Neuronal stem cell (in vitro differentiated cells): ENCODE data around the gene DPEP1.

Source experiments
- DNase-seq: peaks from one replicate; pipeline ENCODE4 v3.0.0-alpha.2; 2013; ENCODE audit warnings: low spot score
- H2AFZ ChIP-seq: one replicate; pipeline ENCODE4 v1.6.1; 2013; ENCODE audit warnings: mild to moderate bottlenecking, low read length, inconsistent platforms
- H2AK5ac ChIP-seq: 2 replicates; pipeline ENCODE4 v1.6.1; 2013; ENCODE audit warnings: low read depth, mild to moderate bottlenecking, inconsistent platforms, low read length, moderate library complexity, mixed read lengths
- H2BK120ac ChIP-seq: 2 replicates; pipeline ENCODE4 v1.6.1; 2013; ENCODE audit warnings: low read depth, mild to moderate bottlenecking, inconsistent platforms, low read length, moderate library complexity, mixed read lengths
- H2BK12ac ChIP-seq: one replicate; pipeline ENCODE4 v1.6.1; 2013; ENCODE audit warnings: low read length, inconsistent platforms
- H2BK15ac ChIP-seq: 2 replicates; pipeline ENCODE4 v1.6.1; 2013; ENCODE audit warnings: mild to moderate bottlenecking, low read length, inconsistent platforms, mixed read lengths
- H2BK5ac ChIP-seq: one replicate; pipeline ENCODE4 v1.6.1; 2013; ENCODE audit warnings: inconsistent platforms, mild to moderate bottlenecking, low read length, moderate library complexity
- H3K14ac ChIP-seq: one replicate; pipeline ENCODE4 v1.6.1; 2013; ENCODE audit warnings: low read length, inconsistent platforms
- H3K18ac ChIP-seq: 2 replicates; pipeline ENCODE4 v1.6.1; 2013; ENCODE audit warnings: low read length, inconsistent platforms
- H3K23ac ChIP-seq: 2 replicates; pipeline ENCODE4 v1.6.1; 2013; ENCODE audit warnings: low read depth, mild to moderate bottlenecking, mixed read lengths, low read length, inconsistent platforms; ENCODE audit not compliant: poor library complexity
- H3K27ac ChIP-seq: replicated peaks from 3 replicates; pipeline ENCODE4 v1.5.1; 2013; ENCODE audit warnings: low read length, inconsistent platforms
- H3K27me3 ChIP-seq, 3 experiments: 2 replicates each; pipeline ENCODE4 v1.6.1; 2013; ENCODE audit warnings: low read length in 3 of 3, mild to moderate bottlenecking in 2 of 3, inconsistent platforms in 1 of 3, low read depth in 1 of 3, mixed read lengths in 1 of 3, moderate library complexity in 1 of 3; ENCODE audit not compliant: control insufficient read depth in 3 of 3, insufficient read depth in 3 of 3
- H3K36me3 ChIP-seq, 2 donors: replicated peaks in 1 of 2; 2 replicates each; pipeline ENCODE4 v1.6.1; 2013; ENCODE audit warnings: low read length in 2 of 2; ENCODE audit not compliant: control insufficient read depth in 2 of 2, insufficient read depth in 2 of 2
- H3K4ac ChIP-seq: 2 replicates; pipeline ENCODE4 v1.6.1; 2013; ENCODE audit warnings: inconsistent platforms, mild to moderate bottlenecking, low read length, moderate library complexity
- H3K4me1 ChIP-seq, 2 donors: 1 replicate in 1 of 2; 2 replicates in 1 of 2; pipeline ENCODE4 v1.6.1; 2013; ENCODE audit warnings: low read length in 2 of 2, low read depth in 1 of 2; ENCODE audit not compliant: control insufficient read depth in 2 of 2, insufficient read depth in 1 of 2
- H3K4me2 ChIP-seq: one replicate; pipeline ENCODE4 v1.6.1; 2013; ENCODE audit warnings: mild to moderate bottlenecking, low read length, inconsistent platforms; ENCODE audit not compliant: insufficient read depth, poor library complexity, severe bottlenecking
- H3K4me3 ChIP-seq, 2 donors: 2 replicates each; pipeline ENCODE4 v1.5.1; 2013; ENCODE audit warnings: low read length in 2 of 2, mild to moderate bottlenecking in 2 of 2, inconsistent platforms in 1 of 2, moderate library complexity in 1 of 2
- H3K79me1 ChIP-seq: one replicate; pipeline ENCODE4 v1.6.1; 2013; ENCODE audit warnings: low read depth, mild to moderate bottlenecking, inconsistent platforms, low read length, moderate library complexity
- H3K9ac ChIP-seq: one replicate; pipeline ENCODE4 v1.6.1; 2013; ENCODE audit warnings: mild to moderate bottlenecking, low read depth, low read length, inconsistent platforms; ENCODE audit not compliant: poor library complexity
- H3K9me3 ChIP-seq, 2 donors: replicated peaks in 1 of 2; 2 replicates each; pipeline versions ENCODE3 to v1.6.1; 2013; ENCODE audit warnings: low read length in 2 of 2, mild to moderate bottlenecking in 2 of 2, inconsistent platforms in 1 of 2, low read depth in 1 of 2, mixed read lengths in 1 of 2, moderate library complexity in 1 of 2; ENCODE audit not compliant: control insufficient read depth in 2 of 2, insufficient read depth in 1 of 2
- H4K8ac ChIP-seq: one replicate; pipeline ENCODE4 v1.6.1; 2013; ENCODE audit warnings: low read depth, mild to moderate bottlenecking, inconsistent platforms, low read length, moderate library complexity
- H4K91ac ChIP-seq: one replicate; pipeline ENCODE4 v1.6.1; 2013; ENCODE audit warnings: low read length, low read depth, mild to moderate bottlenecking, inconsistent platforms; ENCODE audit not compliant: poor library complexity
- WGBS, 2 donors: extraction: QIAGEN DNeasy Blood & Tissue Kit; methylation state at CpG; one replicate each; pipeline ENCODE4 v1.1.7; 2013; ENCODE audit warnings: missing lambda C conversion rate in 2 of 2, mixed read lengths in 1 of 2; ENCODE audit not compliant: insufficient read length in 2 of 2, insufficient replicate concordance in 1 of 2; ENCODE audit errors: extremely low coverage in 2 of 2; 5-methylcytosine and 5-hydroxymethylcytosine counted together

The DPEP1 gene

DNA sequence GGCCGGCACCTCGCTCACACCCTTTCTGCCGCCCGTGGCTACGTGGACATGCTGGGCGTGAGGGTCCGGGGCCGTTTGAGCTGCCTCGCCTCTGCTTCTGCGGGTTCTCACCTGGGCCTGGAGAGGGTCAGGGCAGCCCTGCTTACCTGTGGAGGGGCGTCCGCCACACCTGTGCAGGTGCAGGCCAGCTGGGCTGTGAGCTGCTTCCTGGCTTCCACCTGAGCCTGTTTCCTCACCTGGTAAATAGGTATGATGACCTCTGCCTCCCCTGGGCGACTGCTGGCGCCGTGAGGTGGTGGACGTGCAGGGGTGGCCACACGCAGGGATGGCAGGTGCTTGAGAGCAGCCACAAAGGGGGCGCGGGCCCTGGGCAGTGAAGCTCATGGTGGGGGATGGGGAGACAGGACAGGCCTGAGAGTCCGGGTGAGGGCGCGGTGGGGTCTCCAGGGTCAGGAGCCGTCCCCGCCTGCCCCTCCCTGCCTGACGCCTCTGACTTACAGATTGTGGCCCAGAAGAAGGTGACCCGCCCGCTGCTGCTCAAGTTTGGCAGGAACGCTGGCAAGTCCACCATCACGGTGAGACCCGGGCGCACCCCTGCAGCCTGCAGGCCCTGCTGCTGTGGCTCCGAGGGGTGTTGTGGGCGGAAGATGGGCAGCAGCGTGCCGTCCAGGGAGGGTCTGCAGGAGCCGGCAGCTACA is 30.1 kb upstream of the DPEP1 start:
- Histone ChIP-seq H4K8ac (peak overlapping the region; percentile 17), H3K4me2 (no peak overlapping the region), H3K4me1 (peaks cover 2 to 11% of the 10 kb centered on the region in 2 donors), H2AFZ (no peak overlapping the region), H3K23ac (peak overlapping the region; percentile 73), H2BK15ac (peak overlapping the region; percentile 49), H3K36me3 (no peaks in the 10 kb centered on the region), H3K18ac (peak overlapping the region; percentile 71), H2AK5ac (peak overlapping the region; percentile 81), H2BK5ac (peak overlapping the region; percentile 66), H3K4me3 (no peak overlapping the region), H3K27ac (no peak overlapping the region), H3K14ac (peak overlapping the region; percentile 56), H3K27me3 (no peaks in the 10 kb centered on the region), H2BK120ac (peak overlapping the region; percentile 47), H4K91ac (no peak overlapping the region), H3K9me3 (peaks cover 0 to 3% of the 10 kb centered on the region in 2 donors), H3K4ac (no peak overlapping the region), H3K79me1 (no peaks in the 10 kb centered on the region), H3K9ac (peak overlapping the region; percentile 60), H2BK12ac (peak overlapping the region; percentile 73)
- no peak for DNase-seq
- WGBS, 2 donors: no CpG with 5 or more reads among the region's 36 CpGs

DNA sequence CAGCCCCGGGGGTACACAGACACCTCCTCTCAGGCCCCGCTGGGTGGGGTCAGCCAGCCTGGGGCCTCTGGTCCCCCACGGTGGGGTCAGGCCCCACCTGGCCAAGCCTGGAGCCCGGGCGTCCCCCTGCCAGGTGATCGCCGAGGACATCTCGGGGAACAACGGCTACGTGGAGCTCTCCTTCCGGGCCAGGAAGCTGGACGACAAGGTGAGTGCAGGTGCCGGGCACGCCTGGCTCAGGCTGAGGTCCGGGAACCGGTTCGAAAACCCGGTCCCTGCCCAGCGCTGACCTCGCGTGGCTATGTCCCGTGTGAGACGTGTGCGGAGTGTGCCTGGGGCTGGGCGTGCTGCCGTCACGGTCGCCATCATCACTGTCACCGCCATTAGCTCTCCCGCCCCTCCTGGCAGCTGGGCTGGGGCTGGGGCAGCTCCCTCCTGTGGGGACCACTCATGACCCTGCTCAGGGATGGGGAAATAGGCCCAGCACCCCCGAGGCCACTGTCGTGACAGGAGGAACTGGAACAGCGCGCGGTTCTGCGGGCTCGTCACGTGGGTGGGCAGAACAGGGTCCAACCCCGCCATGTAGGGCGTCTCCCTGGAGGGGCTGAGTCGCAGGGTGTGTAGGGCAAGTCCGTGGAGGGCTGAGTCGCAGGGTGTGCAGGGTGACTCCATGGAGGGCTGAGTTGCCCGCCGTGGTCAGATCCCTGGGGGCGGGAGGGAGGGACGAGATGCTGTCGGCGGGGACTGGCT is 29.4 kb upstream of the DPEP1 start:
- H3K23ac ChIP-seq: peak overlapping the region; percentile 43
- no peak overlapping the region for H3K4me2 ChIP-seq
- H3K27me3 ChIP-seq: no peaks in the 10 kb centered on the region

DNA sequence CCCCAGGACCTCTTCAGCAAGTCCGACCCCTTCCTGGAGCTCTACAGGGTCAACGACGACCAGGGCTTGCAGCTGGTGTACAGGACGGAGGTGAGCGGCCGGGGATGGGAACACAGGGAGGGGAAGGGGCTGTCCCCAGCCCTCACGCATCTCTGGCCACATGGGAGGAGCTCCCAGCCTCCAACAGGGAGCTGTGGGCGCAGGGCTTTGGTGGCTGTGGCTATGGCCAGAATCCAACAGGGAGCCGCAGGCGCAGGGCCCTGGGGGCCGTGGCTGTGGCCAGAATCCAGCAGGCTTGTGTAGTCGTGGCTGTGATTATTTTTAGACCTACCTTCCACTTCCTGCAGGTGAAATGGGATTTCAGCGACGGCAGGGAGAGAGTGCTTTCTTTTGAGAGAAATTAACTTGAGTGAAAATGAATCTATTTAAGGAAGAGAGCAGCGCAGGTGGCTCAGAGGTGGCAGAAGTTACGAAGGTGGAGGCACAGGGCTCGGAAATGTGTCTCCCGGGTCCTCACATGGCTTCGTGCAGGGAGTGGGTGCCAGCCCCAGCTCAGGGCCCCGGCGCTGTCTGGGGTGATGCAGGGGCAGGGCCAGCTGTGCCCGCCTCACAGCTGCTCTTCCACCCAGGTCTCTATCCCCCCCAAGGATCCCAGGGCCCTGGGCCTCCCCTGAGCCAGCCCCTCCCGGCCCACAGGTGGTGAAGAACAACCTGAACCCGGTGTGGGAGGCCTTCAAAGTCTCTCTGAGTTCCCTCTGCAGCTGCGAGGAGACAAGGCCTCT is 28.5 kb upstream of the DPEP1 start:
- Histone ChIP-seq H2BK12ac (peak overlapping the region; percentile 58), H2BK15ac (peak overlapping the region; percentile 89)

More for the DNA sequence above, 29.4 kb upstream of the DPEP1 start:
- Histone ChIP-seq H3K4me1 (peaks cover 2 to 11% of the 10 kb centered on the region in 2 donors), H3K4me3 (no peak overlapping the region), H2BK12ac (peak overlapping the region; percentile 73), H2AFZ (peak overlapping the region; percentile 90), H2BK120ac (peak overlapping the region; percentile 47), H2BK15ac (peak overlapping the region; percentile 33), H2BK5ac (peak overlapping the region; percentile 66), H3K14ac (peak overlapping the region; percentile 56), H3K4ac (no peak overlapping the region), H4K91ac (no peak overlapping the region), H3K9ac (peak overlapping the region; percentile 70), H4K8ac (no peak overlapping the region), H2AK5ac (peak overlapping the region; percentile 81), H3K79me1 (no peaks in the 10 kb centered on the region), H3K9me3 (peaks cover 0 to 3% of the 10 kb centered on the region in 2 donors), H3K27ac (no peak overlapping the region), H3K18ac (peak overlapping the region; percentile 76), H3K36me3 (no peaks in the 10 kb centered on the region)
- DNase-seq: no peak
- no CpG with 5 or more reads among the region's 49 CpGs for WGBS, 2 donors

More for the DNA sequence above, 28.5 kb upstream of the DPEP1 start:
- no peak overlapping the region for H2BK5ac ChIP-seq
- no peak overlapping the region for H4K91ac ChIP-seq
- WGBS, 2 donors: no CpG with 5 or more reads among the region's 25 CpGs
- peak overlapping the region; percentile 37 for H2AK5ac ChIP-seq
- H3K27me3 ChIP-seq: no peaks in the 10 kb centered on the region
- peaks cover 2 to 11% of the 10 kb centered on the region in 2 donors for H3K4me1 ChIP-seq
- H2AFZ ChIP-seq: peak overlapping the region; percentile 90
- no peaks in the 10 kb centered on the region for H3K79me1 ChIP-seq
- peak overlapping the region; percentile 20 for H3K23ac ChIP-seq
- H3K14ac ChIP-seq: peak overlapping the region; percentile 71
- DNase-seq: no peak
- no peaks in the 10 kb centered on the region for H3K36me3 ChIP-seq
- no peaks in the 10 kb centered on the region for H3K9me3 ChIP-seq
- no peak overlapping the region for H4K8ac ChIP-seq
- no peak overlapping the region for H3K27ac ChIP-seq
- no peak overlapping the region for H3K4ac ChIP-seq
- no peak overlapping the region for H2BK120ac ChIP-seq
- H3K4me3 ChIP-seq: no peak overlapping the region
- H3K9ac ChIP-seq: peak overlapping the region; percentile 50
- H3K4me2 ChIP-seq: no peak overlapping the region
- H3K18ac ChIP-seq: peak overlapping the region; percentile 83
